Germinal center (tissue), 1 donor: Measurements from ENCODE around the gene BACH2.
"Not testable (repeated sequence)": the region's sequence is repeated elsewhere in the genome, so short reads cannot be mapped to it uniquely, and the experiment has no call there.

Source experiments
- DNase-seq: peaks from one replicate; pipeline ENCODE4 v3.0.0; 2012; ENCODE audit warnings: mixed read lengths, low spot score

BACH2 gene

GRCh38 chr6:90296341-90297114, at the start of gene BACH2:
BACH2 (minus strand) TSS chr6:90296843; CDS start chr6:90008844, 287,999 bp downstream.
- DNase-seq: peak; percentile 82

- no peak for DNase-seq
Observed at GRCh38 chr6:90343576-90343975, 46.9 kb upstream of the BACH2 start.

- DNase-seq: no peak
Observed at GRCh38 chr6:90338409-90338808, 41.8 kb upstream of the BACH2 start.

- no peak for DNase-seq
Observed at GRCh38 chr6:90336388-90336947, 39.8 kb upstream of the BACH2 start.

GRCh38 chr6:90333928-90334327, 37.3 kb upstream of the BACH2 start:
- DNase-seq: no peak

- DNase-seq: not testable (repeated sequence)
Observed at GRCh38 chr6:90332978-90333543, 36.4 kb upstream of the BACH2 start.

GRCh38 chr6:90329386-90330077, 32.9 kb upstream of the BACH2 start:
- DNase-seq: no peak

- no peak for DNase-seq
Observed at GRCh38 chr6:90328004-90328403, 31.4 kb upstream of the BACH2 start.

GRCh38 chr6:90326404-90327057, 29.9 kb upstream of the BACH2 start:
- DNase-seq: no peak

- DNase-seq: no peak
Observed at GRCh38 chr6:90323706-90324105, 27.1 kb upstream of the BACH2 start.

GRCh38 chr6:90322976-90323474, 26.4 kb upstream of the BACH2 start:
- no peak for DNase-seq

- DNase-seq: no peak
Observed at GRCh38 chr6:90319979-90320685, 23.5 kb upstream of the BACH2 start.

GRCh38 chr6:90319044-90319443, 22.4 kb upstream of the BACH2 start:
- DNase-seq: no peak

- DNase-seq: no peak
Observed at GRCh38 chr6:90315986-90316385, 19.3 kb upstream of the BACH2 start.

- peak; percentile 72 for DNase-seq
Observed at GRCh38 chr6:90315354-90315950, 18.8 kb upstream of the BACH2 start.

- DNase-seq: peak; percentile 42
Observed at GRCh38 chr6:90314514-90314913, 17.9 kb upstream of the BACH2 start.

- peak; percentile 49 for DNase-seq
Observed at GRCh38 chr6:90311569-90311968, 14.9 kb upstream of the BACH2 start.

- DNase-seq: no peak
Observed at GRCh38 chr6:90305800-90306448, 9.3 kb upstream of the BACH2 start.

- peak; percentile 54 for DNase-seq
Observed at GRCh38 chr6:90304308-90304707, 7.7 kb upstream of the BACH2 start.

GRCh38 chr6:90303039-90303438, 6.4 kb upstream of the BACH2 start:
- DNase-seq: no peak
